ENCODE data around the gene MBP. TPM values are rescaled to one million over a fixed set of nuclear protein-coding genes. Genes with fewer than 3 reads are reported as not detected.

The MBP gene
- total and polyA plus RNA-seq, 10 of the 15 experiments (the other 5 are each of a cell fraction or from before 2014, with no cell fraction given), result 12.2 to 67.8 (median 42.1) TPM

GRCh38 chr18:77091366-77091765, 41.2 kb downstream of the MBP start:
- no peak overlapping the region for H3K9ac ChIP-seq (ENCODE audit: control insufficient read depth, insufficient read depth, low read length)
- ChIA-PET CTCF (no interaction called here), RAD21 (ENCODE audit: unreplicated experiment) (no interaction called here), POLR2A (no interaction called here), SMC1A (ENCODE audit: uncharacterized antibody, unreplicated experiment) (interaction anchor here (1.0 to 1.5 kb wide), 2 partner anchors 14 to 28 kb away, joined by 3 to 4 read pairs; no protein-coding TSS in a partner anchor)
- H3K27ac ChIP-seq (ENCODE audit: control insufficient read depth, insufficient read depth), result no peak overlapping the region
- TF ChIP-seq, protein P1, sequence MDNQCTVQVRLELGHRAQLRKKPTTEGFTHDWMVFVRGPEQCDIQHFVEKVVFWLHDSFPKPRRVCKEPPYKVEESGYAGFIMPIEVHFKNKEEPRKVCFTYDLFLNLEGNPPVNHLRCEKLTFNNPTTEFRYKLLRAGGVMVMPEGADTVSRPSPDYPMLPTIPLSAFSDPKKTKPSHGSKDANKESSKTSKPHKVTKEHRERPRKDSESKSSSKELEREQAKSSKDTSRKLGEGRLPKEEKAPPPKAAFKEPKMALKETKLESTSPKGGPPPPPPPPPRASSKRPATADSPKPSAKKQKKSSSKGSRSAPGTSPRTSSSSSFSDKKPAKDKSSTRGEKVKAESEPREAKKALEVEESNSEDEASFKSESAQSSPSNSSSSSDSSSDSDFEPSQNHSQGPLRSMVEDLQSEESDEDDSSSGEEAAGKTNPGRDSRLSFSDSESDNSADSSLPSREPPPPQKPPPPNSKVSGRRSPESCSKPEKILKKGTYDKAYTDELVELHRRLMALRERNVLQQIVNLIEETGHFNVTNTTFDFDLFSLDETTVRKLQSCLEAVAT (IDR thresholded peaks at IDR 0.05), result no peak
- no peak for TF ChIP-seq ZNF622 (IDR thresholded peaks at IDR 0.05)
- no peak for TF ChIP-seq KLF5 (IDR thresholded peaks at IDR 0.05; ENCODE audit: partially characterized antibody)
- TF ChIP-seq MTA2 (IDR thresholded peaks at IDR 0.05; ENCODE audit: low read depth), result no peak
- no peak for TF ChIP-seq ZZZ3 (IDR thresholded peaks at IDR 0.05; ENCODE audit: control insufficient read depth, insufficient read length, low read depth)
- no peak for TF ChIP-seq HCFC1 (IDR thresholded peaks at IDR 0.05; ENCODE audit: low read length)
- TF ChIP-seq ATF2 (IDR thresholded peaks at IDR 0.05; ENCODE audit: low read length), result no peak
- TF ChIP-seq SP1 (IDR thresholded peaks at IDR 0.05; ENCODE audit: low read depth, low read length), result no peak
- H4K20me1 ChIP-seq (ENCODE audit: control insufficient read depth, insufficient read depth), result no peaks in the 10 kb centered on the region
- FAIRE-seq, result peak; percentile 61
- no peaks in the 10 kb centered on the region for H3K27me3 ChIP-seq (replicated peaks in 1 of 2; ENCODE audit: control insufficient read depth in 2 of 2, insufficient read depth in 2 of 2, low read length in 1 of 2)
- intact Hi-C loops (cut with micrococcal nuclease; ENCODE audit: unreplicated experiment), result no loop called here
- in situ Hi-C loops (cut with MboI), result no loop called here
- H3K9me3 ChIP-seq (replicated peaks; ENCODE audit: control insufficient read depth, insufficient read depth, low read length), result no peaks in the 10 kb centered on the region
- no peak overlapping the region for H3K4me3 ChIP-seq
- H2AFZ ChIP-seq (ENCODE audit: control insufficient read depth, low read depth, low read length), result no peak overlapping the region
- H3K79me2 ChIP-seq (ENCODE audit: control insufficient read depth, insufficient read depth, low read length), result peaks cover 17% of the 10 kb centered on the region
- no peak for DNase-seq (ENCODE audit: low read depth, low spot score)
- BruUV-seq (replicated peaks), result no TSS peak
- peaks cover 21 to 24% of the 10 kb centered on the region in 2 experiments for H3K36me3 ChIP-seq (ENCODE audit: control insufficient read depth in 2 of 2, insufficient read depth in 2 of 2, low read length in 1 of 2)
- H3K4me1 ChIP-seq (ENCODE audit: control insufficient read depth, insufficient read depth, low read length), result peaks cover 10% of the 10 kb centered on the region
- no peak overlapping the region for H3K4me2 ChIP-seq (ENCODE audit: control insufficient read depth, insufficient read depth)
- no peak for ATAC-seq
- 88% methylated on average over 5 of the region's 5 CpGs for WGBS (ENCODE audit: insufficient coverage, insufficient replicate concordance, low lambda C conversion rate, missing lambda C conversion rate)

All from GM12878 (cell line).